Muscle of back (tissue), 11 donors: Measurements from ENCODE around the gene LGR4. TPM values are rescaled to one million over a fixed set of nuclear protein-coding genes. Genes with fewer than 3 reads are reported as not detected.
"Not testable (repeated sequence)": the region's sequence is repeated elsewhere in the genome, so short reads cannot be mapped to it uniquely, and the experiment has no call there.

Source experiments
- DNase-seq, 3 donors: peaks; one replicate each; pipeline versions ENCODE4 v3.0.0 to v3.0.0-alpha.2; 2013
- polyA plus RNA-seq, 10 donors: library from polyadenylated mRNA; unstranded; fragments of 120-200 nt; gene quantifications; one replicate each; pipeline ENCODE4 v1.2.1, GENCODE V29; 2013; ENCODE audit not compliant: insufficient read length in 10 of 10

LGR4 gene
- polyA plus RNA-seq, 10 donors = 26.3 to 41.0 (median 28.5) TPM

- DNase-seq = no peak
Observed at GRCh38 chr11:27460158-27460978, 12.2 kb downstream of the LGR4 start.

GRCh38 chr11:27459191-27459590 lies 13.4 kb downstream of the LGR4 start:
- DNase-seq = no peak

- DNase-seq = no peak
Observed at GRCh38 chr11:27458182-27458581, 14.4 kb downstream of the LGR4 start.

GRCh38 chr11:27456795-27457329 lies 15.7 kb downstream of the LGR4 start:
- no peak for DNase-seq

GRCh38 chr11:27456140-27456794 lies 16.3 kb downstream of the LGR4 start:
- DNase-seq = no peak

GRCh38 chr11:27455667-27456066 lies 16.9 kb downstream of the LGR4 start:
- DNase-seq = no peak

- no peak for DNase-seq
Observed at GRCh38 chr11:27453701-27454100, 18.9 kb downstream of the LGR4 start.

GRCh38 chr11:27452147-27452546 lies 20.4 kb downstream of the LGR4 start:
- no peak for DNase-seq

- no peak for DNase-seq
Observed at GRCh38 chr11:27451244-27451965, 21.2 kb downstream of the LGR4 start.

GRCh38 chr11:27448184-27448540 lies 24.4 kb downstream of the LGR4 start:
- not testable (repeated sequence) for DNase-seq

- DNase-seq = peak in 1 of 3 donors; percentile 53
Observed at GRCh38 chr11:27447288-27448183, 25.1 kb downstream of the LGR4 start.

GRCh38 chr11:27445625-27446024 lies 27.0 kb downstream of the LGR4 start:
- no peak for DNase-seq

- no peak for DNase-seq
Observed at GRCh38 chr11:27444801-27445215, 27.8 kb downstream of the LGR4 start.

- no peak for DNase-seq
Observed at GRCh38 chr11:27443746-27444507, 28.7 kb downstream of the LGR4 start.

- no peak for DNase-seq
Observed at GRCh38 chr11:27443227-27443626, 29.4 kb downstream of the LGR4 start.

- DNase-seq = no peak
Observed at GRCh38 chr11:27440090-27440489, 32.5 kb downstream of the LGR4 start.

GRCh38 chr11:27438595-27438981 lies 34.0 kb downstream of the LGR4 start:
- DNase-seq = no peak

- DNase-seq = no peak
Observed at GRCh38 chr11:27437829-27438594, 34.6 kb downstream of the LGR4 start.

- DNase-seq = no peak
Observed at GRCh38 chr11:27436916-27437315, 35.7 kb downstream of the LGR4 start.

GRCh38 chr11:27433742-27434141 lies 38.8 kb downstream of the LGR4 start:
- no peak for DNase-seq
